Gastrocnemius medialis (tissue), 4 donors: Measurements from ENCODE around the gene UROS. TPM values are rescaled to one million over a fixed set of nuclear protein-coding genes. Genes with fewer than 3 reads are reported as not detected.

Experiments
- ATAC-seq, 2 donors: fragments of 150-250 bp; one replicate each; pipeline ENCODE4 v1.9.1; 2016
- DNase-seq, 2 donors: peaks; one replicate each; pipeline ENCODE4 v3.0.0-alpha.2; 2019
- H3K27ac ChIP-seq, 4 donors: fragments of 200-600 bp; sonication (generic); 1 replicate in 1 of 4; 2 replicates in 3 of 4; pipeline ENCODE4 v1.5.1; 2016 to 2018; ENCODE audit warnings: mild to moderate bottlenecking in 2 of 4, moderate library complexity in 1 of 4
- H3K27me3 ChIP-seq, 3 donors: fragments of 200-600 bp; sonication (generic) in 2 of 3; 1 replicate in 1 of 3; 2 replicates in 2 of 3; pipeline versions ENCODE4 v1.5.1 to v1.6.0; 2016 to 2019; ENCODE audit warnings: mild to moderate bottlenecking in 1 of 3, moderate library complexity in 1 of 3
- H3K36me3 ChIP-seq, 2 donors: fragments of 200-600 bp; sonication (generic) in 1 of 2; one replicate each; pipeline ENCODE4 v1.5.1; 2017 to 2018
- H3K4me1 ChIP-seq, 2 donors: fragments of 200-600 bp; sonication (generic) in 1 of 2; one replicate each; pipeline ENCODE4 v1.5.1; 2016 to 2017; ENCODE audit warnings: mild to moderate bottlenecking in 2 of 2
- H3K4me3 ChIP-seq, 4 donors: fragments of 200-600 bp; sonication (generic) in 3 of 4; 1 replicate in 1 of 4; 2 replicates in 3 of 4; pipeline ENCODE4 v1.5.1; 2016 to 2019; ENCODE audit warnings: mild to moderate bottlenecking in 2 of 4
- H3K9me3 ChIP-seq, 3 donors: fragments of 200-600 bp; sonication (generic) in 2 of 3; 1 replicate in 1 of 3; 2 replicates in 2 of 3; pipeline ENCODE4 v1.5.1; 2016 to 2019
- CTCF ChIP-seq, 5 experiments: fragments of 450-650 bp in 3 of 5; fragments of 200-600 bp in 2 of 5; sonication (generic) in 2 of 5; IDR thresholded peaks in 4 of 5; conservative IDR thresholded peaks in 1 of 5; 1 replicate in 4 of 5; 2 replicates in 1 of 5; pipeline ENCODE4 v1.5.1; 2016 to 2019; ENCODE audit warnings: antibody characterized with exemption in 5 of 5, mild to moderate bottlenecking in 3 of 5, moderate library complexity in 3 of 5
- POLR2A ChIP-seq, 2 donors: fragments of 450-650 bp; IDR thresholded peaks; one replicate each; pipeline ENCODE4 v1.6.1; 2017; ENCODE audit warnings: antibody characterized with exemption in 2 of 2, mild to moderate bottlenecking in 2 of 2, moderate library complexity in 2 of 2
- in situ Hi-C, 4 donors: fragments of 200-750 bp; cut with MboI; loops; one replicate each; pipeline versions ENCODE4 v1.15.0 to v1.8.0; 2017; ENCODE audit warnings: low sequenced_read_pairs in 4 of 4
- intact Hi-C: fragments of 100-400 bp; cut with DNase I; formaldehyde crosslinking; loops from one replicate; pipeline ENCODE4 v1.15.1; 2023; ENCODE audit warnings: low total_unique reads
- total RNA-seq, 4 donors: library from RNA; depleted of rRNA; stranded (reverse); fragments of >200 nt; gene quantifications; one replicate each; pipeline versions ENCODE4 v1.1.0 to v1.2.3, GENCODE V29; 2016

UROS gene
- total RNA-seq, 4 donors from 2014 or later = 29.1 to 78.2 (median 64.2) TPM

GRCh38 chr10:125781374-125781773 lies 41.7 kb downstream of the UROS start:
- H3K27ac ChIP-seq = no peak overlapping the region
- DNase-seq (no peak), ATAC-seq (no peak)
- TF ChIP-seq CTCF (IDR thresholded peaks at IDR 0.05 in 4 of 5, conservative IDR thresholded peaks at IDR 0.05 in 1 of 5) (no peak), POLR2A (IDR thresholded peaks at IDR 0.05) (no peak)
- in situ Hi-C loops (no loop called here), intact Hi-C loops (no loop called here)
- H3K9me3 ChIP-seq = no peaks in the 10 kb centered on the region
- no peak overlapping the region for H3K4me3 ChIP-seq
- H3K27me3 ChIP-seq = no peaks in the 10 kb centered on the region
- no peaks in the 10 kb centered on the region for H3K36me3 ChIP-seq
- no peaks in the 10 kb centered on the region for H3K4me1 ChIP-seq

- Histone ChIP-seq H3K36me3 (no peaks in the 10 kb centered on the region), H3K27me3 (no peaks in the 10 kb centered on the region), H3K4me1 (no peaks in the 10 kb centered on the region), H3K9me3 (no peaks in the 10 kb centered on the region), H3K27ac (no peak overlapping the region), H3K4me3 (no peak overlapping the region)
- in situ Hi-C loops = no loop called here
- ATAC-seq (no peak), DNase-seq (no peak)
- TF ChIP-seq POLR2A (IDR thresholded peaks at IDR 0.05) = no peak
- TF ChIP-seq CTCF (IDR thresholded peaks at IDR 0.05 in 4 of 5, conservative IDR thresholded peaks at IDR 0.05 in 1 of 5) = no peak
- intact Hi-C loops = no loop called here
These were observed 43.4 kb downstream of the UROS start for GRCh38 chr10:125779403-125780327.

- Histone ChIP-seq H3K9me3 (no peaks in the 10 kb centered on the region), H3K27me3 (no peaks in the 10 kb centered on the region), H3K27ac (no peak overlapping the region), H3K4me3 (no peak overlapping the region), H3K36me3 (no peaks in the 10 kb centered on the region), H3K4me1 (no peaks in the 10 kb centered on the region)
- in situ Hi-C loops (no loop called here), intact Hi-C loops (no loop called here)
- ATAC-seq (no peak), DNase-seq (no peak)
- TF ChIP-seq CTCF (IDR thresholded peaks at IDR 0.05 in 4 of 5, conservative IDR thresholded peaks at IDR 0.05 in 1 of 5) = no peak
- TF ChIP-seq POLR2A (IDR thresholded peaks at IDR 0.05) = no peak
These were observed 44.5 kb downstream of the UROS start for GRCh38 chr10:125778556-125778955.

GRCh38 chr10:125777806-125778205 lies 45.3 kb downstream of the UROS start:
- no peak for TF ChIP-seq POLR2A (IDR thresholded peaks at IDR 0.05)
- TF ChIP-seq CTCF (IDR thresholded peaks at IDR 0.05 in 4 of 5, conservative IDR thresholded peaks at IDR 0.05 in 1 of 5) = no peak
- Histone ChIP-seq H3K27ac (no peak overlapping the region), H3K4me3 (no peak overlapping the region), H3K4me1 (no peaks in the 10 kb centered on the region), H3K9me3 (no peaks in the 10 kb centered on the region), H3K27me3 (no peaks in the 10 kb centered on the region), H3K36me3 (no peaks in the 10 kb centered on the region)
- in situ Hi-C loops (no loop called here), intact Hi-C loops (no loop called here)
- ATAC-seq (no peak), DNase-seq (no peak)
